GM12878 (cell line): ENCODE results near the gene ITGB2.

ENCODE experiments used
- NRF1 ChIP-seq: conservative IDR thresholded peaks from 2 replicates; pipeline ENCODE4 v1.6.1; 2011; ENCODE audit warnings: mild to moderate bottlenecking, low read depth, low read length, improper control_type of control experiment
- USF2 ChIP-seq: IDR thresholded peaks from 2 replicates; pipeline ENCODE4 v1.6.1; 2011; ENCODE audit warnings: low read depth, low read length, improper control_type of control experiment, borderline replicate concordance
- ZNF24 ChIP-seq: fragments of 450-650 bp; IDR thresholded peaks from 2 replicates; pipeline ENCODE4 v1.6.1; 2017; ENCODE audit warnings: antibody characterized with exemption, mild to moderate bottlenecking

GRCh38 chr21:44907225-44907965 lies 13.3 kb downstream of the ITGB2 start:
- TF ChIP-seq USF2 (no peak), ZNF24 (no peak), NRF1 (no peak)
